GM18870 (cell line): ENCODE data around the gene FAM13A.
A peak's percentile ranks its signal among the peaks of the same experiment; 100 is the strongest.
"Not testable (repeated sequence)": the region's sequence is repeated elsewhere in the genome, so short reads cannot be mapped to it uniquely, and the experiment has no call there.

Source experiments
- ATAC-seq: cut with Tn5 transposase; IDR thresholded peaks from one replicate; pipeline ENCODE4 v1.9.1; 2021; ENCODE audit warnings: moderate library complexity; ENCODE audit not compliant: unreplicated experiment

FAM13A gene

GRCh38 chr4:89056953-89057398, at the start of gene FAM13A:
Gene FAM13A, minus strand, starts transcription at chr4:89057185. Its CDS starts 221 bp downstream, at chr4:89056964.
- ATAC-seq: peak; percentile 84

DNA sequence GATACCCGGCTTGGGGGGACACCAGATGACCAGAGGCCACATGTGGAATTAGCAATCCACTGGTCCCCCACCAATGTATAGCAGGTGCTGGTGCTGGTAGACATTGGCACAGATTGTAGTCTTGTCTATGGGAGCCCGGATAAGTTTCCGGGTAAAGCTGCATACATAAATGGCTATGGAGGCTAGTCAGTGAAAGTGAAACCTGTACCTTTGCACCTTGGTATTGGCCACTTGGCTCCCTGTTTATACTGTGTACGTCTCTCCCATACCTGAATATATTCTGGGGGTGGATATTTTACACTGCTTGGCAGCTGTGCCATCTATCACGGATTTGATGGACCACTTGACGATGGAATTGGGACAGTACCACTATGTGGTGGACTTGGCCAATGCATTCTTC, 48.7 kb upstream of the FAM13A start:
- ATAC-seq: no peak

GRCh38 chr4:89101256-89102161, 44.5 kb upstream of the FAM13A start:
- peak; percentile 93 for ATAC-seq

GRCh38 chr4:89100853-89101252, 43.9 kb upstream of the FAM13A start:
- peak; percentile 10 for ATAC-seq

- ATAC-seq: no peak
Measured at GRCh38 chr4:89099471-89099870, 42.5 kb upstream of the FAM13A start.

DNA sequence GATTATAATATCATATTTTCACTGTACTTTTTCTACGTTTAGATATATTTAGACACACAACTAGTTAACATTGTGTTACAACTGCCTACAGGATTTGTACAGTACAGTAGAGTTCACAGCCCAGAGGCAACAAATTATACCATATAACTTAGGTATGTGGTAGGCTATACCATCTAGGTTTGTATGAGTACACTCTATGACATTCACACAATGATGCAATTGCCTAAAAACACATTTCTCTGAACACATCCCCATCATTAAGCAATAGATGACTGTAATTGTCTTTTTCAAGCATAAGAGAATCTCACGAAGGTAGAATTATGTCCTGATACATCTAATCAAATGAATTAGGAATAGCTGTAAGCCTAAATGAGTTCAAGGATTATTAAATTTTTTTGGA, 42.0 kb upstream of the FAM13A start:
- ATAC-seq: no peak

DNA sequence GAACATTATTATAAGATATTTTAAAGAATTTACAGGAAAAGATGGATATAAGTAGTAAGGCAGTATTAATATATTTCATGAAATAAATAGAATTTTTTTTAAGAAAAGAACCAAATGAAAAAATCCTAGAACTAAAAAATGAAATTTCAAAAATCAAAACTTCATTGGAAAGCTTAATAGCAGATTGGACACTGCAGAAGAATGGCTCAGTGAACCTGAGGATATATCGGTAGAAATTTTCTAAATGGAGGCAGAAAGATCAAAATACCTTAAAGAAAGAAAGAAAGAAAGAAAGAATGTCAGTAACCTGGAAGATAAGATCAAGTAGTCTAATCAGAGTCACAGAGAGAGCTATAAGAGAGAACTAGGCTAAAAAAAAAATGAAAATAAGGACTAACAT, 21.3 kb upstream of the FAM13A start:
- no peak for ATAC-seq

DNA sequence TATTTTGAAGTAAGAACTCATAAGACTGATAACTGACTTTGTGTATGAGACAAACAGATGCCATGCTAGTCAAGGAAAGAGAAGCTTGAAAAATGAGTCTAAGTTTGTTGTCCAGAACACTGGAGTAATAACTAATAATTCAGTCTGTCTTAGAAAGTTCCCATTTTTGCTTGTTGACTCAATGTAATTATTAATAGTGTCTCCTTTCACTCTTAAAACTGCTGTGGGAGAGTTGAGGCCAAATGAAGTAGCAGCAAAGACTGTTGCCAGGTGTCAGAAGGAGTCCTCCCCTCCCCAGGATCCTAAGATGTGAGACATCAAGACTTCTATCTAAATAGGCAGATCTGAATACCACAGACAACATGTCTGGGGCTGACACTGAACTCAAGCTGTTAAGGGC, 20.8 kb upstream of the FAM13A start:
- no peak for ATAC-seq

DNA sequence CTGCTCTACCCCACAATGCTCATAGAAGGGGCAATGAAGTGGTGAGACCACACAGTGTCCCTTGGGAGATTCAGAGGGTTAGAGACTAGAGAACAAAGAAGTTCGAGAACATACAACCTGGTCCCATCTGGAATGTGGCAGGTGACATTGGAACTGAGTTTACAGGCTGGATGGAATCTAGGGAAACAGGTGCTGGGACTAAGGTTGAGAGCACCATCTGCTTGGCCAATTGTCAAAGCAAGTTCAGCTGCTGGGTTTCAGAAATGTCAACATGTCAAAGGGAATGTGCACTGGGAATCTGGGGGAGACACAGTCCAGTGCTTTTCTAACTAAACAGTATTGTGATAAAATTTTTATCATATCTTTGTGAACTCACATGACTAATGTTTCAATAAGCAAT, 15.9 kb upstream of the FAM13A start:
- ATAC-seq: no peak

GRCh38 chr4:89071311-89071710, 14.3 kb upstream of the FAM13A start:
- no peak for ATAC-seq

GRCh38 chr4:89070041-89070440, 13.1 kb upstream of the FAM13A start:
- ATAC-seq: peak; percentile 48

DNA sequence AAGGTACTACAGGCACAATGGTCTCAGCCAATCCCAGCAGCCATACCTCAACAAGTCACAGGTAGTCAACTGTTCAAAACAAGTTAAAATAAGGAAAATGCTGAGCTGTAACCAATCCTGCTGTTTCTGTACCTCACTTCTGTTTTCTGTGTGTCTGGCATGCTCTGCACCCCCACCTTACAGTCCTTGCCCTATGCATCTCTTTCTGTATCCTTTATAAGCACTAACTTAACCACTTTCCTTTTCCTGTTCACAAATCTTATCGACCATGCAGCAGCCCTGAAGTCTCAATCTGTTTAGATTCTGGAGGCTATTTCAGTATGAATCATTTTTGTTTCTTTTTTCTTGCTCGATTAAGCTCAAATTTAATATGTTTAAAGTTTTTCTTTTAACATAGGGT, 12.5 kb upstream of the FAM13A start:
- ATAC-seq: peak; percentile 87

DNA sequence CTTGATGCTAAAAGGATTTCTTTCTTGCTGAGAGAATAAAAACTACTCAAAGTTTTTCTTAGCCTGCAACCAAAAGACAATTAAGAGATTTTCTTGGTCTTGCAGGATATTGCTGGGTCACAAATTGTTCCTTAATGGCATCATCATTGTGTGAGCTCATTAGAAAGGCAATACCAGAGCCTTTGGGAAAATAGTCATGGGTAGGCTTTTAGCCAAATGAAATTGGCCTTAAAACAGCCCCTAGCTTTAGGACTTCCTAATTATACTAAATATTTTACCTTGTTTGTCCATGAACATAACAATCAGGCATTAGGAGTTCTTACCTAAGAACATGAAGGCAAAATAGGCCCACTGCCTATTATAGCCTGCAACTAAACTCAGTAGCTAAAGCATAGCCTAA, 10.4 kb upstream of the FAM13A start:
- ATAC-seq: no peak

- no peak for ATAC-seq
Measured at GRCh38 chr4:89064848-89065247, 7.9 kb upstream of the FAM13A start.

GRCh38 chr4:89057844-89058243, 859 bp upstream of the FAM13A start:
- ATAC-seq: not testable (repeated sequence)

- ATAC-seq: peak; percentile 48
Measured at GRCh38 chr4:89056292-89056952, 563 bp downstream of the FAM13A start.

DNA sequence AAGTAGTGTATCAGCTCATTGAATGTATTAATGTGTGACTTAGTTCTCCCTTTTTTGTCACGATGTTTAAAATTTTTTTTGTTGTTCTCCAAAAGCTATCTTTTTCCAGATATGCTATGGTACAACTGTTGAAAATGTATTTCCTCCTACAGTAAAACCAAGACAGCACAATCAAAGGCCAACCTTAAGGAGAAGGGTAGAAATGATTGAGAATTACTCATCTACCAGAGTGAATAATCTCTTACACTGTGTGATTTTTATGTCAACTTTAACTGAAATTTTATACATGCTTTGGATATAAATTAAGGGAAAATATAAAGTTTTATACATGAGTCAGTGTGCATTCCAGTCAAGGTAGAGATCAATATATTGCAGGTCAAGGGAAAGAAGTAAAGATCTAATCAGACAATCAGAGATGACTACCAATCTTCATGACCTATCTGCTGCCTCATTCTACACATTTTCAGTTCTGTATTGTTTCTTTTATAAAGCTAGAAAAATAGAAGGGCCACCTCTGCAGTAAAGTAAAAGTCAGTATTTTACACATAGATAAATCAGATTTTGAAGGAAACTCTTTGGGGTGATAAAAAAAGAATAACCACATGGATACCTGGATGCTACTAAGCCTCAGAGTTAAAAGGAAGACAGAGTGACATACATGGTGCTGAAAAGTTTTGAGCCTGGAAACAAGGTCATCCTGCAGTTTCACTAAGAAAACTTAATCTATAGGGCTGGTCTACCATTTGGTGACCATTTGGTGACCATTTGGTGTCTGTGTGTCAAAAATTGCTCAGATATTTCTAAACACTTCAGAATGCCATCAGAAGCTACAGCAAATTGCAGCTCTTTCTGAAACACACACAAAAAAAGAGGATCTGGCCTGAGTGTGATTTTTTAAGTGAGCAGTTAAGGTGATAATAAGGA, 1.6 kb downstream of the FAM13A start:
- ATAC-seq: no peak

DNA sequence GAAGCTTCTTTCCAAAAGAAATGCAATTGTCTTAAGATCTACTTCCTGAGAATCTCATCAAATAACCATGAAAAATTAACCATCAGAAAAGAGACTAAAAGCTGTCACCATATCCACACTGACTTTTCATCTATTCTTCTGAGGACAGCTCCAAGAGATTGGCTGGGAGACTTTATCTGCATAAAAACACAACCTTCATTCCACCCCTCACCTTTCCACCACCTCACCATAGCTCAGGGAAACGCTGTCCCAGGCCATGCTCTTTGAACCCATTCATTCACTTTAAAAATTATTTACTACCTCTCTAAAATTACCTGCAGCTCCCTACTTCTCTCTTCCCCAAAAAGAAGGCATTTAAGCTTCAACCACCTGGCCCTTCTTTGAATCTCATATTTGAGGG, 2.4 kb downstream of the FAM13A start:
- no peak for ATAC-seq

DNA sequence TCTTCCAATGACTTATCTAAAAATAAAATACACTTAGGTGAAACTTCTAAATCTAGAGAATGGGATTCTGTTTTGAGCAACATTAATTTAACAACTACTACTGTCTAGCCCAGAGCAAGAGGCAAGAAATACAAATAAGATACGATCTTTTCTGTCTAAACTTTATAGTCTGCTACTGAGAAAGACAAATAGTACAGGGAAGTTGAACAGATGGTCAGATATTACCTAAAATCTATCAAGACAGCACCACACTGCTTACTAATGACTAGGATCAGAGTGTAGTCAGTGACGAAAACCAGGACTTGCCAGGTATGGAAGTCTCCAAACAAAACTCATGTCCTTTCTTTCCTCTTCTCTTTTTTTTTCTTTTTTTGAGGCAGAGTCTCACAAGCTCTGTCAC, 7.1 kb downstream of the FAM13A start:
- no peak for ATAC-seq

- no peak for ATAC-seq
Measured at GRCh38 chr4:89048906-89049601, 7.9 kb downstream of the FAM13A start.
